MM.1S (cell line): ENCODE results near the gene PDE11A.

Source experiments
- DNase-seq: peaks from one replicate; pipeline ENCODE4 v3.0.0-alpha.2; 2015
- H2AFZ ChIP-seq: fragments of 300-600 bp; sonication (generic); 2 replicates; pipeline ENCODE4 v1.6.0; 2016; ENCODE audit warnings: antibody characterized with exemption, low read length
- H3F3A ChIP-seq: fragments of 300-600 bp; sonication (generic); 2 replicates; pipeline ENCODE4 v1.6.1; 2016; ENCODE audit warnings: mild to moderate bottlenecking, antibody characterized with exemption, low read length, moderate library complexity, mixed read lengths; ENCODE audit not compliant: insufficient read depth
- H3K27ac ChIP-seq: fragments of 300-600 bp; sonication (generic); 2 replicates; pipeline ENCODE4 v1.5.1; 2016; ENCODE audit warnings: mild to moderate bottlenecking, low read length
- H3K27me3 ChIP-seq: fragments of 300-600 bp; sonication (generic); replicated peaks from 2 replicates; pipeline ENCODE4 v1.6.0; 2016; ENCODE audit warnings: low read length; ENCODE audit not compliant: insufficient read depth
- H3K36me3 ChIP-seq: fragments of 300-600 bp; sonication (generic); replicated peaks from 2 replicates; pipeline ENCODE4 v1.6.1; 2016; ENCODE audit warnings: mild to moderate bottlenecking, low read length, mixed read lengths; ENCODE audit not compliant: insufficient read depth
- H3K4me1 ChIP-seq: fragments of 300-600 bp; sonication (generic); 2 replicates; pipeline ENCODE4 v1.6.1; 2016; ENCODE audit warnings: low read length, mixed read lengths
- H3K4me2 ChIP-seq: fragments of 300-600 bp; sonication (generic); 2 replicates; pipeline ENCODE4 v1.6.0; 2016; ENCODE audit warnings: low read depth, low read length
- H3K4me3 ChIP-seq: fragments of 300-600 bp; sonication (generic); 2 replicates; pipeline ENCODE4 v1.5.1; 2016; ENCODE audit warnings: low read length, mixed read lengths
- H3K79me2 ChIP-seq: fragments of 300-600 bp; sonication (generic); 2 replicates; pipeline ENCODE4 v1.6.1; 2016; ENCODE audit warnings: mixed run types, low read length, mixed read lengths
- H3K9ac ChIP-seq: fragments of 300-600 bp; sonication (generic); 2 replicates; pipeline ENCODE4 v1.6.1; 2016; ENCODE audit warnings: low read length, mixed read lengths
- H3K9me2 ChIP-seq: fragments of 300-600 bp; sonication (generic); replicated peaks from 2 replicates; pipeline ENCODE4 v1.6.1; 2016; ENCODE audit warnings: mild to moderate bottlenecking, low read length, mixed read lengths; ENCODE audit not compliant: insufficient read depth
- H3K9me3 ChIP-seq: fragments of 300-600 bp; sonication (generic); replicated peaks from 2 replicates; pipeline ENCODE4 v1.6.1; 2016; ENCODE audit warnings: mild to moderate bottlenecking, low read length, mixed read lengths; ENCODE audit not compliant: insufficient read depth
- H4K20me1 ChIP-seq: fragments of 300-600 bp; sonication (generic); 2 replicates; pipeline ENCODE4 v1.6.1; 2016; ENCODE audit warnings: mild to moderate bottlenecking, low read length, moderate library complexity, mixed read lengths; ENCODE audit not compliant: insufficient read depth
- CTCF ChIP-seq: fragments of 300-600 bp; sonication (generic); IDR thresholded peaks from 2 replicates; pipeline ENCODE4 v1.5.1; 2016; ENCODE audit warnings: antibody characterized with exemption, low read length, mixed read lengths
- EZH2 ChIP-seq: fragments of 300-600 bp; sonication (generic); optimal IDR thresholded peaks from 2 replicates; pipeline ENCODE3; 2017; ENCODE audit warnings: low read depth, mild to moderate bottlenecking, antibody characterized with exemption, low read length, mixed read lengths
- EZH2phosphoT487 ChIP-seq: fragments of 300-600 bp; sonication (generic); IDR thresholded peaks from 2 replicates; pipeline ENCODE4 v1.6.1; 2018; ENCODE audit warnings: antibody characterized with exemption, low read length

Gene PDE11A

GRCh38 chr2:178111743-178112142 lies 39.2 kb upstream of the PDE11A start:
- H3F3A ChIP-seq = peaks cover 16% of the 10 kb centered on the region; the same call in 1 of the 2 replicates
- no peak overlapping the region for H3K9ac ChIP-seq
- no peaks in the 10 kb centered on the region for H3K36me3 ChIP-seq
- no peaks in the 10 kb centered on the region for H3K27me3 ChIP-seq
- H3K4me3 ChIP-seq = no peak overlapping the region
- no peak for TF ChIP-seq EZH2phosphoT487
- no peak for TF ChIP-seq EZH2
- TF ChIP-seq CTCF = no peak
- H3K79me2 ChIP-seq = peaks cover 29% of the 10 kb centered on the region
- no peaks in the 10 kb centered on the region for H3K9me3 ChIP-seq
- H2AFZ ChIP-seq = peak overlapping the region; percentile 82
- no peak for DNase-seq
- no peak overlapping the region for H3K27ac ChIP-seq
- H3K4me1 ChIP-seq = peaks cover 6% of the 10 kb centered on the region; the same call in 1 of the 2 replicates
- H3K9me2 ChIP-seq = no peaks in the 10 kb centered on the region
- no peak overlapping the region for H3K4me2 ChIP-seq
- H4K20me1 ChIP-seq = no peaks in the 10 kb centered on the region

GRCh38 chr2:178110681-178111080 lies 38.1 kb upstream of the PDE11A start:
- DNase-seq = no peak
- Histone ChIP-seq H3F3A (peaks cover 16% of the 10 kb centered on the region; the same call in 1 of the 2 replicates), H3K27me3 (no peaks in the 10 kb centered on the region), H3K4me3 (no peak overlapping the region), H3K4me2 (no peak overlapping the region), H3K4me1 (peaks cover 6% of the 10 kb centered on the region; the same call in 1 of the 2 replicates), H3K9me2 (no peaks in the 10 kb centered on the region), H3K79me2 (peaks cover 29% of the 10 kb centered on the region), H3K36me3 (no peaks in the 10 kb centered on the region), H4K20me1 (no peaks in the 10 kb centered on the region), H3K9ac (no peak overlapping the region), H3K27ac (no peak overlapping the region), H2AFZ (no peak overlapping the region), H3K9me3 (no peaks in the 10 kb centered on the region)
- TF ChIP-seq EZH2 (no peak), CTCF (no peak), EZH2phosphoT487 (no peak)

- Histone ChIP-seq H3K9ac (no peak overlapping the region), H3K27ac (no peak overlapping the region), H3K4me1 (peaks cover 3% of the 10 kb centered on the region; the same call in 1 of the 2 replicates), H3K4me3 (no peak overlapping the region), H3K27me3 (no peaks in the 10 kb centered on the region), H3K36me3 (no peaks in the 10 kb centered on the region), H3K9me2 (no peaks in the 10 kb centered on the region), H2AFZ (no peak overlapping the region), H3K79me2 (peaks cover 21% of the 10 kb centered on the region), H4K20me1 (no peaks in the 10 kb centered on the region), H3K9me3 (no peaks in the 10 kb centered on the region), H3K4me2 (no peak overlapping the region), H3F3A (peaks cover 16% of the 10 kb centered on the region; the same call in 1 of the 2 replicates)
- TF ChIP-seq EZH2 (no peak), EZH2phosphoT487 (no peak), CTCF (peak; percentile 65)
- DNase-seq = peak; percentile 63
Observed at GRCh38 chr2:178109813-178110212, 37.2 kb upstream of the PDE11A start.
